Cerebellar cortex (tissue), 1 donor: ENCODE measurements around the gene C3orf62.

Source experiments
- DNase-seq: peaks from one replicate; pipeline ENCODE4 v3.0.0-alpha.2; 2015; ENCODE audit warnings: low spot score

C3orf62 gene

GRCh38 chr3:49276475-49277382 is at the start of gene C3orf62:
C3orf62 (minus strand) TSS chr3:49277232; CDS start chr3:49276872, 360 bp downstream.
- DNase-seq = peak; percentile 77

GRCh38 chr3:49324768-49325167 is 47.7 kb upstream of the C3orf62 start:
- DNase-seq = no peak

GRCh38 chr3:49316696-49317457 is 39.8 kb upstream of the C3orf62 start:
- DNase-seq = no peak

GRCh38 chr3:49313896-49314688 is 37.1 kb upstream of the C3orf62 start:
- DNase-seq = no peak

GRCh38 chr3:49311283-49311682 is 34.3 kb upstream of the C3orf62 start:
- DNase-seq = no peak

GRCh38 chr3:49310677-49311076 is 33.6 kb upstream of the C3orf62 start:
- DNase-seq = no peak

- no peak for DNase-seq
Observed at GRCh38 chr3:49305608-49306007, 28.6 kb upstream of the C3orf62 start.

GRCh38 chr3:49302613-49303012 is 25.6 kb upstream of the C3orf62 start:
- no peak for DNase-seq

GRCh38 chr3:49300595-49300994 is 23.6 kb upstream of the C3orf62 start:
- no peak for DNase-seq

- no peak for DNase-seq
Observed at GRCh38 chr3:49298511-49298910, 21.5 kb upstream of the C3orf62 start.

- DNase-seq = no peak
Observed at GRCh38 chr3:49296781-49297411, 19.9 kb upstream of the C3orf62 start.

GRCh38 chr3:49295489-49296058 is 18.5 kb upstream of the C3orf62 start:
- peak; percentile 22 for DNase-seq

GRCh38 chr3:49294343-49294742 is 17.3 kb upstream of the C3orf62 start:
- DNase-seq = no peak

- no peak for DNase-seq
Observed at GRCh38 chr3:49283997-49284396, 7.0 kb upstream of the C3orf62 start.

GRCh38 chr3:49279376-49279775 is 2.3 kb upstream of the C3orf62 start:
- DNase-seq = no peak

- no peak for DNase-seq
Observed at GRCh38 chr3:49278548-49278947, 1.5 kb upstream of the C3orf62 start.

- DNase-seq = peak; percentile 30
Observed at GRCh38 chr3:49277383-49277775, 347 bp upstream of the C3orf62 start.

GRCh38 chr3:49273825-49274532 is 3.1 kb downstream of the C3orf62 start:
- DNase-seq = no peak

GRCh38 chr3:49271047-49271446 is 6.0 kb downstream of the C3orf62 start:
- DNase-seq = no peak

- DNase-seq = no peak
Observed at GRCh38 chr3:49270156-49270500, 6.9 kb downstream of the C3orf62 start.
